NCI-H2171 treated with DMSO at 0.1 percent for 48 hours (cell line): Measurements from ENCODE around the gene ATIC.

Experiments
- DNase-seq: peaks from one replicate; lab custom pipeline; 2025; lab: John Stamatoyannopoulos, UW

ATIC gene

GRCh38 chr2:215399067-215399716 lies 87.3 kb downstream of the ATIC start:
- DNase-seq: no peak
